Measurements from ENCODE around the gene PPP1R3A.

- TF ChIP-seq CTCF (conservative IDR thresholded peaks at IDR 0.05 in 1 of 2, IDR thresholded peaks at IDR 0.05 in 1 of 2; ENCODE audit: extremely low read depth in 1 of 2, insufficient read depth in 1 of 2, low read depth in 1 of 2, low read length in 2 of 2) (no peak), EZH2 (IDR thresholded peaks at IDR 0.05; ENCODE audit: borderline replicate concordance, low read length) (no peak)
Measured at GRCh38 chr7:113928112-113928511, 9.3 kb upstream of the PPP1R3A start.

All from mammary epithelial cell (primary cell).